Stimulated activated CD4-positive, alpha-beta T cell treated with anti-CD3 and anti-CD28 coated beads, Interleukin-12 subunit alpha, Interleukin-12 subunit beta, amount 100 ng/mL, for 48 hours (primary cell): ENCODE data around the gene TSPEAR.
"Not testable (repeated sequence)": the region's sequence is repeated elsewhere in the genome, so short reads cannot be mapped to it uniquely, and the experiment has no call there.

ENCODE experiments used
- DNase-seq, 3 donors: peaks; one replicate each; pipeline ENCODE4 v3.0.0-alpha.2; 2020; ENCODE audit warnings: low read depth in 2 of 3, low spot score in 1 of 3

Gene TSPEAR

DNA sequence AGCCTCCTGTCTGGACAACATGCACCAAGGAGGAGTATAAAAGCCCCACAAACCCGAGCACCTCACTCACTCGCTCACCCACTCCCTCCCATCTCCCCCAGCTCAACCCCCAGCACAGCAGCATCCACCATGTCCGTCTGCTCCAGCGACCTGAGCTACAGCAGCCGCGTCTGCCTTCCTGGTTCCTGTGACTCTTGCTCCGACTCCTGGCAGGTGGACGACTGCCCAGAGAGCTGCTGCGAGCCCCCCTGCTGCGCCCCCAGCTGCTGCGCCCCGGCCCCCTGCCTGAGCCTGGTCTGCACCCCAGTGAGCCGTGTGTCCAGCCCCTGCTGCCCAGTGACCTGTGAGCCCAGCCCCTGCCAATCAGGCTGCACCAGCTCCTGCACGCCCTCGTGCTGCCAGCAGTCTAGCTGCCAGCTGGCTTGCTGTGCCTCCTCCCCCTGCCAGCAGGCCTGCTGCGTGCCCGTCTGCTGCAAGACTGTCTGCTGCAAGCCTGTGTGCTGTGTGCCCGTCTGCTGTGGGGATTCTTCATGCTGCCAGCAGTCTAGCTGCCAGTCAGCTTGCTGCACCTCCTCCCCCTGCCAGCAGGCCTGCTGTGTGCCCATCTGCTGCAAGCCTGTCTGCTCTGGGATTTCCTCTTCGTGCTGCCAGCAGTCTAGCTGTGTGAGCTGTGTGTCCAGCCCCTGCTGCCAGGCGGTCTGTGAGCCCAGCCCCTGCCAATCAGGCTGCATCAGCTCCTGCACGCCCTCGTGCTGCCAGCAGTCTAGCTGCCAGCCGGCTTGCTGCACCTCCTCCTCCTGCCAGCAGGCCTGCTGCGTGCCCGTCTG lies 137.5 kb downstream of the TSPEAR start, which contains the start of gene KRTAP10-4:
Gene KRTAP10-4, plus strand, starts transcription at position 100 of the 827 bp plus-strand sequence. Its CDS starts 30 bp downstream, at position 130.
- DNase-seq: not testable (repeated sequence)

DNA sequence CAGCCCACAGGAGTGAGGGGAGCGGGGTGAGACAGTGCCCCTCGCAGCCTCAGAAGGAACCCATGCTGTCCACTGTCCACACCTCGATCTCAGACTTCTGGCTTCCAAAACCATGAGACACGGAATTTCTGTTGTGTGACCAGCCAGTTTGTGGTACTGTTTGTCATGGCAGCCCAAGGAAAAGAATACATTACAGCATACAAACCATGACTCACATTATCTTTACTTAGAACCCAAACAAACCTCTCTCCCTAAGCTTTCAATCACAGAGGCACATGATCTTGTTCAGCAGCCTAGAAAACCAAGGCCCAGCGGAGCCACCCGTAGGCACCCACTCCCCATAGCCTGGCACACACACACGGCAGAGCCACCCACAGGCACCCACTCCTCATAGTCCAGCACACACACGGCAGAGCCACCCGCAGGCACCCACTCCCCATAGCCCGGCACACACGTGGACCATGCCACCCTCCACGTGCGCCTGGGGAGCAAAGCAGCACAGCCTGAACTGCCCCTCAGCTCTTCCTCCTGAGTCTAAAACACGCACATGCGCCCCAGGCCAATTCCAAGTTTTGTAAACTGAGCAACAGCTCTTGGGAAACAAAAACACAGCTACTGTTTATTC lies 138.3 kb downstream of the TSPEAR start:
- DNase-seq: no peak

DNA sequence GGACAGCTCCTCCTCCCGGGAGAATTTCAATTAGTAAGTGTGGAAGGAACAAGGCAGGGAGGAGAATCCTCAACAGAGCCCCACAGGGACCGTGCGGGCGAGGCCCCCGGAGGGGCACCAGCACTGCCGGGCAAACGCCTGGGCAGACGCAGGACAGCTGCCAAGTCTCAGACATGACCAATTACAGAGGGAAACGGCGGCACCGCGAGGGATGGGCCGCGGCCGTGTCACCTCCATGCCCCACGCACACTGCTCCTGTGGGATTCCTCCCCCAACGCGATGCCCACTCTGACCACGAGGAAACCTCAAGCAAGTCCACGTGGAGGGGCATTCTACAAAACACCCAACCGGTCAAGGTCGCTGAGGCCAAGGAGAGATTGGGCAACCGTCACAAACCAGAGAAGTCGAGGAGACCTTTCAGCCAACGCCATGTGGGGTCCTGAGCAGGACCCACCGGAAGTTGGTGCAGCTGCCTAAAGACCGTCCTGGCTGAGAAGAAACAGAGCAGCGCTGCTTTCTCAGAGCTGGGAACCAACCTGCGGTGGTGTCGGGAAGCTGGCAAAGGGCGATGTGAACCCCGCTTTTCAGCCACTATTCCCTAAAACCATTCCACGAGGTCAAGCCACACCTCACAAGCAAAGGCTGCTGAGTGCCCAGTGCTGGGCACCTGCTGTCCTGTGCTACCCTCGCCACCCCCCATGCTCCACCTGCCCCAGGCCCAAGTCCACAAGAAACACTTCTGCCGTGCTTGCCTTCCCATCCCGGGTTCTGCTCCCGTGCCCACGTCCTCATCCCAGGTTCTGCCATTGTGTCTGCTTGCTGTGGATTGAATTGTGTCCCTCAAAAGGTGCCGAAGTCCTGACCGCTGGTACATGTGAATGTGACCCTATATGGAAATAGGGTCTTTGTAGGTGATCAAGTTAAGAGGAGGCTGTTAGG lies 139.3 kb downstream of the TSPEAR start:
- DNase-seq: no peak

DNA sequence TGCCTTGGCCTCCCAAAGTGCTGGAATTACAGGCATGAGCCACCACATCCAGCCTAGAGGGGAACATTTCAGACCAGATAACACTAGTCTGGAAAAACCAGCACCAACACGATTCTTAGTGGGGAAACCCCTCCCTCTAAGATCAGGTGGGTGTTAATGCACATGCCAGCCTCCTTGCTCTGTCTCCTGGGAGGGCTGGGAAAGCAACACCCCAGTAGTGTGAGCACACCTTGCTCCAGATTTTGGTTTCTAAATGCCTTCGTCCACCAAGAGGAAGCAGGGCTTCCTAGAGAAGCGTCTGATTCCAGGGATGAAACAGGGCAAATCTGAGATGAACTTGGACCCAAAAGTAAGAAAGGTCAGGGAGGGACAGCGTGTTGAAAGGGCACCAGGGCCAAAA lies 140.1 kb downstream of the TSPEAR start:
- no peak for DNase-seq

DNA sequence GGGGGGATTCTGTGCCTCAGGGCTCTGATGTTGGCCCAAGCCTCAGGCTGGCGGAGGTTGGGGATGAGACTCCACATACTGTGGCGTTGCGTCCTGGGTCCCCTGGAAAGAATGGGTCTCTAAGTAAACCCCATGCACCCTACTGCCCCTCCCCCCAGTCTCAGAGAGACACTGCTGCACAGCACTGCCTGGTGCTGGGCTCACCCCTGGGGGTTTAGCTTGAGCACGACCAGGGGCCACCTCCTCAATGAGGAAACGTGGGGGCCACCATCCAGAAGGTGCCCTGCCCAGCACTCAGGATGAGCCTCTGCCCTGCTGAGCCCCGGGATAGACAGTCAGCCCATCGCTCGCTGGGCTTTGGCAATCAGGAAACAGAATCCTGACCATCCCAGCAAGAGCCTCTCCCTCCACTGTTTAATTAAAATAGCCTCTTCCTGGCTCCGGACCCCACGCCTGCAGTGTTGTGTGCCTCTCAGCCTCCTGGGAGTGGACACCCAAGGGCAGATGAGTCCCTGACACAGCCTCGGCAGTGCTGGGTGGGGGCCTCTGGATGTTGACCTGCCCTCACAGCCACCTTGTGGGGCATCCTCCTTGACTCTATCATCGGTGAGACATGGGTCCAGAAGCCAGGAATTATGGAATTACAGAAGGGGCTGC lies 141.4 kb downstream of the TSPEAR start:
- no peak for DNase-seq

DNA sequence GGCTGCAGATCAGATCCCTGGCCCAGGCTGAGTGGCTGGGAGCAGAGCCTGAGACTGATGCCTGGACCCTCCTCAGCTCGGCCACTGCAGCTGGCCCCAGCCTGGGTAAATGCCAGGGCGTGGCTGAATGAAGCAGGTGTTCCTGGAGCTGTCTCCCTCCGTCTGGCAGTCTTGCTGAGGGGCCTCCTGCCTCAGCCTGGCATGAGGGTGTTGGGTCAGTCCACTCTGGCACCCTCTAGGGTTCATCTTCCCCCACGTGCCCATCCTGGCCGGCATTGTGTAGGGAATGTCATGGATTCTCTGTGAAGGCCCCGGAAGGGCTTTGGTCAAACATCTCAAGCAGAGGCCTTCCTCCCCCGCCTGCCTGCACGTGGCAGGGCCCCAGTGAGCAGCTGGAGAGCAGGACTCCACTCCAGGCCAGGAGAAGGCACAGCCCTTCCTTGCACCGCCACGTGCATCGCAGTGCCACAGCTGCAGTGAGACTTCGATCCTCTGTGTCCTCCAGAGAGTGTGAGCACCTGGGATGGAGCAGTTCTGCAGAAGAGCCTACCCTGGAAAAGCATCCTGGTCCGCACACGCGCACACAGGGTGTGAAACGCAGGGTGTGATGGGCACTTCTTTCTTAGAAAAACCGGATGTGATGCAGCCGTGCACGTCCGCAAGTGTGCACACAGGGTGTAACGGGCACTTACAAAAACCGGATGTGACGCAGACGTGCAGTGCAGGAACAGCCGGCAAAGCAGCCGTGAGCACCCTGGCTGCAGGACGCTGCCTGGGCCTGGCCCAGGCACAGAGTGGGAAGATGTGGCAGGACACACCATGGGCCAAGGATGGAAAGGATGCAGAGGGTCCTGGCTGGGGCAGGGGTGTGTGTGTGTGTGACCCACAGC lies 142.5 kb downstream of the TSPEAR start:
- DNase-seq: no peak

DNA sequence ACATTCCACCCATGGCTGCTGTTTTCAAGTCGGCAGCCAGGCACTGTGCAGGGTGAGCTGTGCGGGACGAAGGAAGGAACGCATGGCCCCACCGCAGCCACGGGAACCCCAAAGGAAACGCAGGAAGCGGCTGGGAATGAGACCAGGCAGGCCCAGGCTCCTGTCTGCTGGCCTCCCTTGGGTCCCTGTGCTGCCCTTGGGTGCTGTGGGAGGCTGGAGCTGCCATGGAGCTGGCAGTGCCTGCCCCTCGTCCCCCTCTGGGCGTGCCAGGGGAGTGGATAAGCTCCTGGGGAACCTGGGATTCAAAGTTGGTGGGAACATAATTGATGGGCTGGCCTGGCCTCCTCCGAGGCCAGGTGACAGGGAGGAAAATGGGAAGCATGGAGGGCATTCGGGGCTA lies 143.1 kb downstream of the TSPEAR start:
- no peak for DNase-seq

DNA sequence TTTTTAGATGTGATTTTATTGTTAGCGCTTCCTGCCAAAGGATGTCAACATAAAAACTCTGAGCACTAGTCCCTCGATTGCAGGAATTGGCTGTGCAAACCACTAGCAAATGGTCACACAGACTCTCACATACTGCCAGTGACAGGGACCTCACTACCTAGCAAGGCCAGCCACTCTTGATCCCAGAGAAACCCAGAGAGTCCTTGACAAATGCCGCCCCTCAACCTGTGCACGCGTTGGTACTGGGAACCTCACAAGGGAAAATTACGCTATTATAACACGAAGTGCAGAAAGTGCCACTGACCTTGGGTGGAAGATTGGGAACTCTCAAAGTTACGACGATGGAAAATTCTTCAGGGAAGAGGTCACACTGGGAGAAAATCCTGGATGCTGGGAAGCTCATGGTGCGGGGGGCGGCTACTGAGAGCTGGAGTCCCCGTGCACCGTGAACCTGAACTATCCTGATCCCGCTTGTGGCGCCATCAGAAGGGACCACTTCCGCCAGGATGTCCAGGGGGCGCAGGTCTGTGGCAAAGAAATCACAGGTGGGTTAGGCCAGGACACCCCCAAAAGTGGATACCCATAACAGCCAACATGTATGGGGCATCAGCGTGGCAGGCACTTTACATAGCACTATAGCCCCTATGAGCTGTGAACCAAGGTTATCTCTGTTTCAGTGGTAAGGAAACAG lies 143.7 kb downstream of the TSPEAR start:
- no peak for DNase-seq

DNA sequence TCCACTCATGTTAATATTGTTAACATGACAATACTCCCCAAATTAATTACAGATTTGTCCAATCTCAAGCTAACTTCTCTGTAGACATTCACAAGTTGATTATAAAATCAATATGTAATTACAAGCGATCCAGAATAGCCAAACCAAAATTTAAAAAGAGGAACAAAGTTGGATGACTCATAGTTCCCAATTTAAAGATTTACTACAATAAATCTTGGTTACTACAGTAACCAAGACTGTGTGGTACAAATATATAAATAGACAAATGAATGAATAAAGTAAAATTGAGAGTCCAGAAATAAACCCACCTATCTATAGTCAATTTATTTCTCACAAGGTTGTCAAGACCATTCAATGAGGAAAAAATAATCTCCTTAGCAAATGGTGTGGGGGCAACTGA lies 145.0 kb downstream of the TSPEAR start:
- no peak for DNase-seq

DNA sequence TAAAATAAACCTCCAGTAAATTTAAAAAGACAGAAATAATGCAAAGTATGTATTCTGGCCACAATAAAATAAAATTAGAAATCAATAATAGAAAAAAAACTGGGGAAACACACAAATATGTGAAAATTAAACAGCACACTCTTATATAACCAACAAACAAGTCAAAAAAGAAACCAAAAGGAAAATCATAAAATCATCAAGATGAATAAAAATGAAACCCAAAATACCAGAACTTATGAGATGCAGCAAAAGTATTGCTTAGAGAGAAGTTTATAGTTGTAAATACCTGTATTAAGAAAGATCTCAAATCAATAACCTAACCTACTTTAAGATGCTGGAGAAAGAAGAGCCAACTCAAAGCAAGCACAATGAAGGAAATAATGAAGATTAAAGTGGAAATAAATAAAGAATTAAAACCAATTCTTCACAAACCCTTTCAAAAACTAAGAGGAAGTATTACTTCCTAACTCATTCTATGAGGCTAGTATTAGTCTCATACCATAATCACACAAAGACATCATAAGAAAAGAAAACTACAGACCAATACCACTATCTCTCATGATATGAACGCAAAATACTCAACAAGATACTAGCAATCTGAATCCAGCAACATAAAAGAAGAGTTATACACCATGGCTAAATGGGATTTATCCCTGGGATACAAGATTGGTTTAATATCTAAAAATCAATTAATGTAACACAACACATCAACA lies 146.3 kb downstream of the TSPEAR start:
- DNase-seq: no peak

DNA sequence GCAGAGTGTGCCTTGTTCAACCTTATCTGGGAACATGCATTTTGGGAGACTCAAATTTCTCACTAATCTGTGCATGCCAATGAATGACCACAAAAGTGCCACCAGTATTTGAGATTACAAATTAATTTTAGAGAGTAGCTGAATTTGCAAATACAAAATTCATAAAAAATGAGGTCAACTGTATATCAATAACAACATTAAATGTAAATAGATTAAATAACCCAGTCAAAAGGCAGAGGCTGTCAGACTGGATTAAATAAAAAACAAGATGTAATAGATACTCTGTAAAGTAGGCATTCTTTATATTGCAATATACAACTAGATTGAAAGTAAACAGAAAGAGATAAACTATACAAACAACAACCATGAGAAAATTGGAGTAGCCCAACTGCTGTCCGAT lies 147.3 kb downstream of the TSPEAR start:
- no peak for DNase-seq

DNA sequence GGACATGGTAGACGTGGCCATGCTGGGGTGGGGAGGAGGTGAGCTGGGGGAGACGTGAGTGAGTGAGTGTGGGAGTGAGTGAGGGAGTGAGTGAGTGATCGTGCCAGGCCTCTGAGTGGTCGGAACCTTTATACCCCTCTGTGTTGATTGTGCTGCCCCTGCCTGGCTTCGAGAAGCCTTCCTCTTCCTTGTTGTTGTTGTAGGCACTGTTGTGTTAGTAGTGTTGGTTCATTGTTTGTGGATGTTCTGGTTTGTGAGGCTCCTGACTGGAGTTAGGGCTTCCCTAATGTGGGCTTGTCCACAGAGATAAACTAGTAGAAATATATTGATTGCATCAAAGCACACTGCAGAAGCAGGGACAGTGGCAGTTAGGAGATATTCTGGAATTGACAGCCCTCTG lies 152.7 kb downstream of the TSPEAR start, which contains the start of gene KRTAP10-3:
Gene KRTAP10-3, minus strand, starts transcription at position 101 of the 400 bp plus-strand sequence. Its CDS starts 80 bp downstream, at position 21.
- DNase-seq: no peak

DNA sequence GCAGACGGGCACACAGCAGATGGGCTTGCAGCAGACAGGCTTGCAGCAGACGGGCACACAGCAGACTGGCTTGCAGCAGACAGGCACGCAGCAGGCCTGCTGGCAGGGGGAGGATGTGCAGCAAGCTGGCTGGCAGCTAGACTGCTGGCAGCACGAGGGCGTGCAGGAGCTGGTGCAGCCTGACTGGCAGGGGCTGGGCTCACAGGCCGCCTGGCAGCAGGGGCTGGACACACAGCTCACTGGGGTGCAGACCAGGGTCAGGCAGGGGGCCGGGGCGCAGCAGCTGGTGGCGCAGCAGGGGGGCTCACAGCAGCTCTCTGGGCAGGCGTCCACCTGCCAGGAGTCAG lies 153.1 kb downstream of the TSPEAR start:
- DNase-seq: not testable (repeated sequence)

DNA sequence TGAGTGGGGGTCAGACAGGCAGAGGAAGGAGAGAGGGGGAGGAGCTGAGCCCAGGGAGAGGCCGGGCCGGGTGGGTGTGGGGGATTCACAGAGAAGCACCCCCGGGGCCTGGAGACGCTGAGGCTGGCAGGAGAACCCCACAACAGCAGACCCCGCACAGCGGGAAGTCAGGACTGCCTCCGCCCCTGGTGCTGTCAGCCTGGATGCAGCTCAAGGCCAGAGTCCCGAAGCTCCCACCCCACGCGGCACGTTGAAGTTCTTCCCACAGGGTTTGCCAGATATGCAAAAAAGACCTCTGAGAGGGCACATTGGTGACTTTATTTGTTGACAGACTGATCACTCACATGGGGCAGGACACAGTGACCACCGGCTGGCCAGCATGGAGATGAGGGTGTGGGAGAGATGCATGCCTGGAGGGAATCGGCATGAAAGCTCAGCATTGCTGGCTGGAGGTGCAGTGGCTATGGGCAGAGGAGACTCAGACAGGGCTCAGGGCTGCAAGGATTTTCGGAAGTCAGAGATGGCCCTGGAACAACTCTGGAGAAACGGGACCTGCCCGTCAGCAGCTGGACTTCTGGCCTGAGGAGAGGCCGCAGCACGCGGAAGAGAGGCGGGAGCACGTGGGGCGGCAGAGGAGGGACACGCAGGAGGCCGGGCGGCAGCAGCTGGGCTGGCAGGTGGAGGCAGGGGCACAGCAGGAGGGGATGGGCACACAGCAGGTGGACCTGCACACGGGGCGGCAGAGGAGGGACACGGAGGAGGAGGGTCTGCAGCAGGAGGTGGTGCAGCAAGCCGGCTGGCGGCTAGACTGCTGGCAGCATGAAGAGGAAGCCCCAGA lies 153.7 kb downstream of the TSPEAR start:
- DNase-seq: no peak

DNA sequence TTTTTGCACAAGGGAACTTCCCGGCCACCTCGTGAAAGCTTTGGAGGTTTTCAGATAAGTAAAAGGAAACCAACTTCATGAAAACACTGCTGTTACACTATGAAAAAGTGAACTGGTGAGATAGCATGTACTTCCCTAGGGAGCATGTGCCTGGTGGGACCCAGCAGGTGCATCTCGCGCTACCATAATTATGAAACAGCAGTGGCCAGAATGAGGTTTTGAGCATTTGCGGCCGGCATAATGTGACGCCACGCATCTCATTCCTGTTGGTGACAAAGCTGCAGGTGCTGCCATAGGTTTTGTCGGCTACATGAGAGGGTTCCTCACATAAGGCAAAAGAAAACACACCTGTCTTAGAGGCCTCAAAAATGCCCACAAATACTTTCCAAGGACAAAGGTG lies 154.5 kb downstream of the TSPEAR start:
- DNase-seq: no peak

DNA sequence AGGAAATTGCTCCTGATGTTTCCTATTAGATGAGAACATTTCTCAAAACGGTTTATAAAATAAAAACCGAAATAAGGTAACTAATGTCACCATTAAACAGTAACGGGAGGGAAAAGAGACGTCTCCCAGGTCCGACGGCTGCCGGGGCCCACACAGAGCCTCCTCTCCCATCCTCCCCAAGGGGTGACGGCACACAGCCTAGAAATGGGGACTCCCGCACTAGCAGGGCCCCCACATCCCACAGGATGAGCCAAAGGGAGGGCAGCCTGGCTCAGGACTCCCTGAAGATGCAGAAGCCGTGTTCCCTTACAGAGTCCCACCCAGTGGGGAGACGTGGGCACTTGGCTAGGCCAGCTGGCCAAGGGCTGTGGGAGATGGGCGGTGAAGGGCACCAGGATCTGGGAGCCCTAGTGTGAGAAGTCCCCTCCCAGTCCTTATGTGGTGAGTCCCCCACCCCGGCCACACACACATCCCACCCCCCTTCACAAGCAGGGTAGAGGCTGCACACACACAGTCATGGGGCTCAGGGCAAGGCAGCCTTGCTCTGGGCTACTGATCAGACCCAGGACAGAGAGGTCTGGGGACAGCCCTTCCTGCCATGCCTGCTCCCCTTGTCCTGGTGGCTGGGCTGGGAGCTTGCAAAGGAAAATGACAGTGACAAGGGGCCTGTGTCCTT lies 156.0 kb downstream of the TSPEAR start:
- no peak for DNase-seq

DNA sequence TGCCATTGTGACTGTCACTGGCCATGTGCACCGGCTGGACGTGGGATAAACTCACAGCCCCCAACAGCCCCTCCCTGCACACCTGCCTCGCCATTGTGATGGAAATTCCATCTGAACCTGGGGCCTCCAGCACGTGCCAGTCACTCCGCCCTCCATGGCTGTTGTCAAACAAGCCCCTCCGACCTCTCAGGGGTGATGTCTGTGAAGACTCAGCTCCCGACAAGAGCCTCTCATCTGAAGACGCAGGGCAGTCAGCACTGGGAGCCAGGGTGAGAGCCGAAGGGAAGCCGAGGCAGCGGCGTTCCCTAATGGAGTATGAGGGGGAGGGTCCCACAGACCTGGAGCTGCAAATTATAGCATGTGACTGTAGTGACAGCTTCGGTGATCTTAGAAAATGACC lies 158.7 kb downstream of the TSPEAR start:
- no peak for DNase-seq
